Nephron progenitor cell (in vitro differentiated cells): ENCODE data around the gene GZF1.

Experiments used
- DNase-seq: peaks from one replicate; pipeline ENCODE4 v3.0.0; 2021
- H3K27ac Mint-ChIP-seq: 2 replicates; pipeline ENCODE4 v1.8.0; 2021; ENCODE audit warnings: mild to moderate bottlenecking, moderate library complexity, mixed read lengths
- H3K27me3 Mint-ChIP-seq: 2 replicates; pipeline ENCODE4 v1.8.0; 2021; ENCODE audit warnings: mild to moderate bottlenecking, low read depth, mixed read lengths; ENCODE audit not compliant: poor library complexity
- H3K36me3 Mint-ChIP-seq: 2 replicates; pipeline ENCODE4 v1.8.0; 2021; ENCODE audit warnings: low read depth, mixed read lengths
- H3K4me1 Mint-ChIP-seq: 2 replicates; pipeline ENCODE4 v1.8.0; 2021; ENCODE audit warnings: mixed read lengths
- H3K4me3 Mint-ChIP-seq: 2 replicates; pipeline ENCODE4 v1.8.0; 2021; ENCODE audit warnings: mild to moderate bottlenecking, moderate library complexity, mixed read lengths
- H3K9me3 Mint-ChIP-seq: 2 replicates; pipeline ENCODE4 v1.8.0; 2021; ENCODE audit warnings: mild to moderate bottlenecking, moderate library complexity, mixed read lengths
- CTCF ChIP-seq: fragments of 200-600 bp; sonication (generic); IDR thresholded peaks from 2 replicates; pipeline ENCODE4 v1.5.0; 2021; ENCODE audit warnings: antibody characterized with exemption

Gene GZF1

GRCh38 chr20:23318347-23318746 is 43.6 kb upstream of the GZF1 start:
- peaks cover 27% of the 10 kb centered on the region for H3K9me3 Mint-ChIP-seq
- H3K4me3 Mint-ChIP-seq = no peak overlapping the region
- no peak for TF ChIP-seq CTCF
- peaks cover 12% of the 10 kb centered on the region for H3K27me3 Mint-ChIP-seq
- H3K4me1 Mint-ChIP-seq = no peaks in the 10 kb centered on the region
- no peaks in the 10 kb centered on the region for H3K36me3 Mint-ChIP-seq
- DNase-seq = no peak
- no peak overlapping the region for H3K27ac Mint-ChIP-seq

GRCh38 chr20:23320317-23320716 is 41.7 kb upstream of the GZF1 start:
- no peak overlapping the region for H3K4me3 Mint-ChIP-seq
- H3K9me3 Mint-ChIP-seq = peaks cover 27% of the 10 kb centered on the region
- no peak overlapping the region for H3K27ac Mint-ChIP-seq
- DNase-seq = no peak
- H3K4me1 Mint-ChIP-seq = no peaks in the 10 kb centered on the region
- peaks cover 12% of the 10 kb centered on the region for H3K27me3 Mint-ChIP-seq
- no peak for TF ChIP-seq CTCF
- H3K36me3 Mint-ChIP-seq = no peaks in the 10 kb centered on the region

DNA sequence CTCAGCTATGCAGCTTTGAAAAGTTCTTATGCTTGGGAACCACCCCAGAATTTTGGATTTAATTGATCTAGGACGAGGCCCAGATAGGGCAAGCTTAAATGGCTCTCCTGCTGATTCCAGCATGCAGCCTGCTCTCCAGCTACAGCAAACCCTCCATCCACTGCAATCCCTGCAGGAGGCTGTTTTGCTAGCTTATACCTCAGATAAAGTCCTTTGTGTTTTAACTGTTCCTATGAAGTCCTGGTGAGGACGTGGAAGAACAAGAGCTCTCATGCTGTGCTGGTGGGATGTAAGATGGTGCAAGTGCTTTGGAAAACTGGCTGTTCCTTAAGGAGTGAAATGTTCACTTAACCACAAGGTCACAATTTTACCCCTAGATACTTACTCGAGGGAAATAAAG is 36.9 kb upstream of the GZF1 start:
- Mint-ChIP-seq H3K4me3 (no peak overlapping the region), H3K36me3 (no peaks in the 10 kb centered on the region), H3K27me3 (peaks cover 5% of the 10 kb centered on the region), H3K4me1 (no peaks in the 10 kb centered on the region), H3K27ac (no peak overlapping the region), H3K9me3 (peaks cover 20% of the 10 kb centered on the region)
- no peak for TF ChIP-seq CTCF
- DNase-seq = no peak

DNA sequence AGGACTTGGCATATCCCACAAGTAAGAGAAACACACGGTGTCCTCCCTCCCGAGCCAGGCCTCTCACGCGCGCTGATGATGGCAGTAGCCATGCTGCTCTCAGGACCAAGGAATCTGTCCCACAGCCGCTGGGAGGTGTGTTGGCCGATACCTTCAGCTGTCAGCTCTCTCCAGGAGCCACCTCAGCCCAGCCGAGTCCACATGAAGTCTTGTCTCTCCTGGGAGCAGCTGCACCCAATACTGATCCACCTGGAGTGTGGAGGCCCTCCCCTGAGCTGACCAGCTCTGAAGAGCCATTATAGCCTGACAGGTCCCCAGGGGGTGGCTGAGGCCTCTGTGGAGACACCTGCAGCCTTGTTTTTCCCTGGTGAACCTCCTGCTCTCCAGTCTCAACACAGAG is 35.2 kb upstream of the GZF1 start:
- TF ChIP-seq CTCF = no peak
- Mint-ChIP-seq H3K4me1 (no peaks in the 10 kb centered on the region), H3K27me3 (peaks cover 3% of the 10 kb centered on the region), H3K36me3 (no peaks in the 10 kb centered on the region), H3K27ac (no peak overlapping the region), H3K9me3 (peaks cover 8% of the 10 kb centered on the region), H3K4me3 (no peak overlapping the region)
- no peak for DNase-seq

DNA sequence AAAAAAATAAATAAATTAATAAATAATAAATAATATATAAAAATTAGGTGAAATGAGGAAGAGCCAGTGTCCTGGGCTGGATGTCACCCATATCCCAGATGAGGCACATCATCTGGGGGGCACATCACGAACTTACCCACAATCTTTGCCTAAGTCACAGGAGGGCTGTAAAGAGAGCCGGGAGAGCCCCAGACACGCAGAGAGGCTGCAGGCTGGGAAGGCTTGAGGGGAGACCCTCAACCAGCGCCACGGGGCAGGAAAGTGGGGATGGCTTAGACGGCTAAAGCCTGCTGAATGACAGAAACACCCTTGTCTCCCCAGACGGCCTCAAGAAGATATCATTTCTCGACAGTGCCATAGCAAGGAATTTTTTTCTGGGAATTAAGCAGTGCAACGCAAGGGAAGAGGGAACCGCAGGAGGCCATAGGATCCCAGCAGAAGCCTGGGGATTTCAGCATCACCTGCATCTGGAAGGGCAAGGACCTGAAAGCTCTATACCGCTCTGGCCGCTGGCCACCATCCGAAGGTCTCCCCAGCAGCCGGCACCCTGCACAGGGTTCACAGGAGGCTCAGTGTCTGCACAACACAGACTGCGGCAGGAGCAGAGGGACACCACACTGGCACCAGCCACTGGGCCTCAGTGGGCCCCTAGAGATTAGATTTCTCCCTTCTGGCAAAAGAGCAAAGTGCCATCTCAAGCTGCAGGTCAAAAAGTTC is 34.2 kb upstream of the GZF1 start:
- Mint-ChIP-seq H3K4me1 (no peaks in the 10 kb centered on the region), H3K4me3 (no peak overlapping the region), H3K9me3 (peaks cover 4% of the 10 kb centered on the region), H3K27me3 (peaks cover 9% of the 10 kb centered on the region), H3K36me3 (no peaks in the 10 kb centered on the region), H3K27ac (no peak overlapping the region)
- TF ChIP-seq CTCF = no peak
- no peak for DNase-seq
